ENCODE measurements around the gene TMEM203.
A peak's percentile ranks its signal among the peaks of the same experiment; 100 is the strongest.

GRCh38 chr9:137227054-137227852 is 21.8 kb upstream of the TMEM203 start, which contains the start of gene RNF224:
- no peak for TF ChIP-seq POLR2A (IDR thresholded peaks at IDR 0.05; ENCODE audit: extremely low read depth, insufficient read length)
- peak; percentile 76 for TF ChIP-seq CTCF (IDR thresholded peaks at IDR 0.05; ENCODE audit: low read depth, low read length)
- TF ChIP-seq MAX (IDR thresholded peaks at IDR 0.05; ENCODE audit: low read depth, low read length): peak; percentile 87
